Neural progenitor cell (in vitro differentiated cells): Measurements from ENCODE around the gene GDI1.

Experiments
- CTCF ChIP-seq: fragments of 200-600 bp; sonication (generic); IDR thresholded peaks from 2 replicates; pipeline ENCODE4 v1.5.1; 2017; ENCODE audit warnings: antibody characterized with exemption, mild to moderate bottlenecking
- EZH2 ChIP-seq: fragments of 200-600 bp; sonication (generic); IDR thresholded peaks from 2 replicates; pipeline ENCODE4 v1.6.1; 2017; ENCODE audit warnings: antibody characterized with exemption, mild to moderate bottlenecking, moderate library complexity
- EZH2phosphoT487 ChIP-seq: fragments of 200-600 bp; sonication (generic); IDR thresholded peaks from 2 replicates; pipeline ENCODE4 v1.6.1; 2017; ENCODE audit warnings: antibody characterized with exemption

- TF ChIP-seq CTCF, result no peak
- TF ChIP-seq EZH2, result no peak
- TF ChIP-seq EZH2phosphoT487, result no peak
Observed at GRCh38 chrX:154473683-154474082, 36.7 kb downstream of the GDI1 start.
